DND-41 (cell line): ENCODE data around the gene KAT6B.

Experiments used
- EZH2 ChIP-seq: IDR thresholded peaks from 3 replicates; pipeline ENCODE4 v1.6.1; 2012; ENCODE audit warnings: borderline replicate concordance, low read depth, mild to moderate bottlenecking, moderate library complexity, low read length, inconsistent platforms; ENCODE audit not compliant: severe bottlenecking
- TF ChIP-seq, protein P1 (sequence below): IDR thresholded peaks from 2 replicates; pipeline ENCODE4 v1.5.1; 2012; ENCODE audit warnings: borderline replicate concordance, low read length, moderate library complexity, mild to moderate bottlenecking; ENCODE audit not compliant: poor library complexity, severe bottlenecking; ENCODE audit errors: extremely low read depth

DNA sequence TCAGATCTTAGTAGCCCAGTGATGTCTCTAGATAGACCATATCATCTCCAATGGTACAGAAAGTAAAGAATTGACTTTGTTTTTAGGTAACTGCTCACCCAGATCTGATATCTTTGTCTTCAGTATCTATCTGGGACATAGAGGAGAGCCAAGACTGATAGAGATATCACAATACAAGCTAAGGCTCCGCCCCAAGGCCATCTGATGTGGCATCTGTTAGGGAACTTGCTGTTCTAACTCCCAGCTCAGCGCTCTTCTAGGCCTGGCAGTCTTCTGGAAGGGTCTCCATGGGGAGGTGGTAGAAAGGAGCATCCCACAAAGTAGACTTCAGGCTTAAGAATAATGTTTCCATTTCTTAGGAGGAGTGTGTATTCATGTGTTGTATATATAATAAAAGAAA, 196.7 kb downstream of the KAT6B start:
- TF ChIP-seq, protein P1, sequence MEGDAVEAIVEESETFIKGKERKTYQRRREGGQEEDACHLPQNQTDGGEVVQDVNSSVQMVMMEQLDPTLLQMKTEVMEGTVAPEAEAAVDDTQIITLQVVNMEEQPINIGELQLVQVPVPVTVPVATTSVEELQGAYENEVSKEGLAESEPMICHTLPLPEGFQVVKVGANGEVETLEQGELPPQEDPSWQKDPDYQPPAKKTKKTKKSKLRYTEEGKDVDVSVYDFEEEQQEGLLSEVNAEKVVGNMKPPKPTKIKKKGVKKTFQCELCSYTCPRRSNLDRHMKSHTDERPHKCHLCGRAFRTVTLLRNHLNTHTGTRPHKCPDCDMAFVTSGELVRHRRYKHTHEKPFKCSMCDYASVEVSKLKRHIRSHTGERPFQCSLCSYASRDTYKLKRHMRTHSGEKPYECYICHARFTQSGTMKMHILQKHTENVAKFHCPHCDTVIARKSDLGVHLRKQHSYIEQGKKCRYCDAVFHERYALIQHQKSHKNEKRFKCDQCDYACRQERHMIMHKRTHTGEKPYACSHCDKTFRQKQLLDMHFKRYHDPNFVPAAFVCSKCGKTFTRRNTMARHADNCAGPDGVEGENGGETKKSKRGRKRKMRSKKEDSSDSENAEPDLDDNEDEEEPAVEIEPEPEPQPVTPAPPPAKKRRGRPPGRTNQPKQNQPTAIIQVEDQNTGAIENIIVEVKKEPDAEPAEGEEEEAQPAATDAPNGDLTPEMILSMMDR: no peak
- TF ChIP-seq EZH2: no peak
